Dendritic cell treated with granulocyte-macrophage colony-stimulating factor and Interleukin-4, amounts not matched to agents 40 ng/mL and 50 ng/mL, for 4 days (primary cell): ENCODE results near the gene DEAF1.

ENCODE experiments used
- H3K27ac Mint-ChIP-seq: one replicate; pipeline ENCODE4 v1.8.0; 2022; ENCODE audit warnings: mild to moderate bottlenecking, mixed read lengths
- H3K27me3 Mint-ChIP-seq: one replicate; pipeline ENCODE4 v1.8.0; 2022; ENCODE audit warnings: mild to moderate bottlenecking, mixed read lengths
- H3K36me3 Mint-ChIP-seq: one replicate; pipeline ENCODE4 v1.8.0; 2022; ENCODE audit warnings: low read depth, mixed read lengths
- H3K4me1 Mint-ChIP-seq: one replicate; pipeline ENCODE4 v1.8.0; 2022; ENCODE audit warnings: low read depth, mixed read lengths
- H3K4me3 Mint-ChIP-seq: one replicate; pipeline ENCODE4 v1.8.0; 2022; ENCODE audit warnings: mild to moderate bottlenecking, moderate library complexity, mixed read lengths
- H3K9me3 Mint-ChIP-seq: one replicate; pipeline ENCODE4 v1.8.0; 2022; ENCODE audit warnings: mixed read lengths
- intact Hi-C: fragments of 100-400 bp; cut with micrococcal nuclease; formaldehyde crosslinking; loops from one replicate; pipeline ENCODE4 v1.15.0; 2022

The DEAF1 gene

GRCh38 chr11:618856-619627 lies 76.0 kb downstream of the DEAF1 start:
- H3K36me3 Mint-ChIP-seq: peaks cover 64% of the 10 kb centered on the region
- peak overlapping the region; percentile 75 for H3K27ac Mint-ChIP-seq
- H3K4me3 Mint-ChIP-seq: peak overlapping the region; percentile 6
- intact Hi-C loops: loop anchor here (5.0 kb wide), 1 partner anchor 42 kb away; the partner anchor contains the start of gene PHRF1
- peaks cover 6% of the 10 kb centered on the region for H3K27me3 Mint-ChIP-seq
- no peaks in the 10 kb centered on the region for H3K9me3 Mint-ChIP-seq
- peaks cover 69% of the 10 kb centered on the region for H3K4me1 Mint-ChIP-seq

GRCh38 chr11:617912-618682 lies 76.9 kb downstream of the DEAF1 start:
- intact Hi-C loops: loop anchor here (2.0 to 5.0 kb wide), 2 partner anchors 41 to 77 kb away; partner anchors contain the start of genes DEAF1, PHRF1 and TMEM80
- no peaks in the 10 kb centered on the region for H3K27me3 Mint-ChIP-seq
- peak overlapping the region; percentile 75 for H3K27ac Mint-ChIP-seq
- H3K36me3 Mint-ChIP-seq: peaks cover 67% of the 10 kb centered on the region
- no peaks in the 10 kb centered on the region for H3K9me3 Mint-ChIP-seq
- H3K4me3 Mint-ChIP-seq: no peak overlapping the region
- H3K4me1 Mint-ChIP-seq: peaks cover 70% of the 10 kb centered on the region

- H3K27me3 Mint-ChIP-seq: no peaks in the 10 kb centered on the region
- H3K4me1 Mint-ChIP-seq: peaks cover 78% of the 10 kb centered on the region
- peak overlapping the region; percentile 86 for H3K4me3 Mint-ChIP-seq
- no peaks in the 10 kb centered on the region for H3K9me3 Mint-ChIP-seq
- intact Hi-C loops: loop anchor here (2.0 to 5.0 kb wide), 2 partner anchors 40 to 77 kb away; partner anchors contain the start of genes DEAF1, PHRF1 and TMEM80
- H3K36me3 Mint-ChIP-seq: peaks cover 67% of the 10 kb centered on the region
- H3K27ac Mint-ChIP-seq: peak overlapping the region; percentile 95
These were observed 77.7 kb downstream of the DEAF1 start for GRCh38 chr11:617199-617911.

GRCh38 chr11:616320-617198 lies 78.5 kb downstream of the DEAF1 start:
- intact Hi-C loops: loop anchor here (2.0 to 5.0 kb wide), 2 partner anchors 39 to 78 kb away; partner anchors contain the start of genes DEAF1, PHRF1 and TMEM80
- H3K27me3 Mint-ChIP-seq: no peaks in the 10 kb centered on the region
- H3K4me1 Mint-ChIP-seq: peaks cover 77% of the 10 kb centered on the region
- peak overlapping the region; percentile 86 for H3K4me3 Mint-ChIP-seq
- H3K36me3 Mint-ChIP-seq: peaks cover 68% of the 10 kb centered on the region
- peak overlapping the region; percentile 95 for H3K27ac Mint-ChIP-seq
- H3K9me3 Mint-ChIP-seq: no peaks in the 10 kb centered on the region

GRCh38 chr11:615504-616319 lies 79.3 kb downstream of the DEAF1 start, which contains the start of gene IRF7:
IRF7 (minus strand) TSS chr11:615950; CDS start chr11:615364, 586 bp downstream.
- intact Hi-C loops: loop anchor here (2.0 to 5.0 kb wide), 2 partner anchors 38 to 79 kb away; partner anchors contain the start of genes DEAF1, PHRF1 and TMEM80
- Mint-ChIP-seq H3K4me3 (peak within 1 kb of the TSS; percentile 86), H3K36me3 (peaks cover 76% of the 10 kb centered on the region), H3K27me3 (no peaks in the 10 kb centered on the region), H3K4me1 (peaks cover 69% of the 10 kb centered on the region), H3K9me3 (no peaks in the 10 kb centered on the region), H3K27ac (peak within 1 kb of the TSS; percentile 95)

- H3K4me3 Mint-ChIP-seq: peak overlapping the region; percentile 86
- peak overlapping the region; percentile 95 for H3K27ac Mint-ChIP-seq
- H3K36me3 Mint-ChIP-seq: peaks cover 81% of the 10 kb centered on the region
- peaks cover 60% of the 10 kb centered on the region for H3K4me1 Mint-ChIP-seq
- H3K27me3 Mint-ChIP-seq: no peaks in the 10 kb centered on the region
- H3K9me3 Mint-ChIP-seq: no peaks in the 10 kb centered on the region
- intact Hi-C loops: loop anchor here (5.0 kb wide), 1 partner anchor 38 kb away; the partner anchor contains the start of gene PHRF1
These were observed 80.2 kb downstream of the DEAF1 start for GRCh38 chr11:614623-615503.

- Mint-ChIP-seq H3K36me3 (peaks cover 81% of the 10 kb centered on the region), H3K9me3 (no peaks in the 10 kb centered on the region), H3K4me3 (peak overlapping the region; percentile 86), H3K4me1 (peaks cover 53% of the 10 kb centered on the region), H3K27ac (peak overlapping the region; percentile 95), H3K27me3 (no peaks in the 10 kb centered on the region)
- intact Hi-C loops: no loop called here
These were observed 80.9 kb downstream of the DEAF1 start for GRCh38 chr11:614021-614622.

- Mint-ChIP-seq H3K4me3 (peak overlapping the region; percentile 2), H3K27ac (peak overlapping the region; percentile 95), H3K9me3 (no peaks in the 10 kb centered on the region), H3K36me3 (peaks cover 81% of the 10 kb centered on the region), H3K4me1 (peaks cover 50% of the 10 kb centered on the region), H3K27me3 (no peaks in the 10 kb centered on the region)
- intact Hi-C loops: no loop called here
These were observed 81.6 kb downstream of the DEAF1 start for GRCh38 chr11:613369-613968.

- intact Hi-C loops: no loop called here
- no peaks in the 10 kb centered on the region for H3K27me3 Mint-ChIP-seq
- H3K36me3 Mint-ChIP-seq: peaks cover 81% of the 10 kb centered on the region
- H3K27ac Mint-ChIP-seq: peak overlapping the region; percentile 95
- H3K4me1 Mint-ChIP-seq: peaks cover 45% of the 10 kb centered on the region
- no peak overlapping the region for H3K4me3 Mint-ChIP-seq
- H3K9me3 Mint-ChIP-seq: no peaks in the 10 kb centered on the region
These were observed 82.1 kb downstream of the DEAF1 start for GRCh38 chr11:612961-613300.

- H3K4me3 Mint-ChIP-seq: no peak overlapping the region
- H3K9me3 Mint-ChIP-seq: no peaks in the 10 kb centered on the region
- H3K27ac Mint-ChIP-seq: peak overlapping the region; percentile 20
- peaks cover 44% of the 10 kb centered on the region for H3K4me1 Mint-ChIP-seq
- intact Hi-C loops: no loop called here
- H3K27me3 Mint-ChIP-seq: no peaks in the 10 kb centered on the region
- peaks cover 83% of the 10 kb centered on the region for H3K36me3 Mint-ChIP-seq
These were observed 82.6 kb downstream of the DEAF1 start for GRCh38 chr11:612201-612960.
